AG04449 (cell line): Measurements from ENCODE around the gene MYBPC3.

Experiments
- CTCF ChIA-PET: fragments of 350-600 bp; formaldehyde crosslinking; extraction: SDS; loops from one replicate; lab custom pipeline; 2021; ENCODE audit warnings: antibody characterized with exemption; lab: Yijun Ruan, JAX
- POLR2A ChIA-PET: fragments of 400-600, 350-600 bp; formaldehyde crosslinking; extraction: SDS; loops from one replicate; lab custom pipeline; 2020; ENCODE audit warnings: antibody characterized with exemption, inconsistent platforms; lab: Yijun Ruan, JAX
- DNase-seq: peaks from one replicate; pipeline ENCODE4 v3.0.0-alpha.2; 2010; ENCODE audit warnings: low read depth, low spot score
- H3K4me3 ChIP-seq: 2 replicates; pipeline ENCODE4 v1.5.1; 2011; ENCODE audit warnings: low read depth, mild to moderate bottlenecking, control low read depth, low read length
- CTCF ChIP-seq: IDR thresholded peaks from one replicate; pipeline ENCODE4 v1.5.1; 2011; ENCODE audit warnings: mild to moderate bottlenecking, moderate library complexity, low read length, control low read depth, inconsistent platforms; ENCODE audit not compliant: insufficient read depth; ENCODE audit errors: missing control alignments

The MYBPC3 gene

GRCh38 chr11:47369676-47370075, 17.2 kb upstream of the MYBPC3 start:
- DNase-seq, result no peak
- ChIA-PET CTCF (interaction anchor here (1.4 to 7.3 kb wide), 4 partner anchors 15 to 82 kb away, joined by 5 to 118 read pairs (median 16); partner anchors contain the start of gene RAPSN), POLR2A (no interaction called here)
- no peak for TF ChIP-seq CTCF
- no peak overlapping the region for H3K4me3 ChIP-seq

- DNase-seq, result no peak
- TF ChIP-seq CTCF, result no peak
- POLR2A ChIA-PET, result no interaction called here
- CTCF ChIA-PET, result interaction anchor here (3.2 kb wide), 1 partner anchor 8 kb away, joined by 28 read pairs; no protein-coding TSS in a partner anchor
- no peak overlapping the region for H3K4me3 ChIP-seq
These were observed 13.6 kb upstream of the MYBPC3 start for GRCh38 chr11:47366020-47366490.

GRCh38 chr11:47361419-47361818, 8.9 kb upstream of the MYBPC3 start:
- H3K4me3 ChIP-seq, result no peak overlapping the region
- ChIA-PET CTCF (interaction anchor here (1.4 to 5.1 kb wide), 2 partner anchors 12 to 13 kb away, joined by 14 to 30 read pairs; no protein-coding TSS in a partner anchor), POLR2A (no interaction called here)
- DNase-seq, result no peak
- no peak for TF ChIP-seq CTCF

- CTCF ChIA-PET, result interaction anchor here (1.1 to 5.1 kb wide), 4 partner anchors 13 to 183 kb away, joined by 3 to 30 read pairs (median 4); partner anchors contain the start of gene ARFGAP2
- TF ChIP-seq CTCF, result no peak
- POLR2A ChIA-PET, result no interaction called here
These were observed 7.8 kb upstream of the MYBPC3 start for GRCh38 chr11:47360341-47360740.

GRCh38 chr11:47359586-47359985, 7.1 kb upstream of the MYBPC3 start:
- no peak for DNase-seq
- CTCF ChIA-PET, result interaction anchor here (0.8 to 5.1 kb wide), 5 partner anchors 10 to 183 kb away, joined by 3 to 30 read pairs (median 3); partner anchors contain the start of gene ARFGAP2
- H3K4me3 ChIP-seq, result no peak overlapping the region
- TF ChIP-seq CTCF, result no peak
- POLR2A ChIA-PET, result no interaction called here

More at GRCh38 chr11:47360341-47360740, 7.8 kb upstream of the MYBPC3 start:
- H3K4me3 ChIP-seq, result no peak overlapping the region
- no peak for DNase-seq

- no peak for DNase-seq
- no peak overlapping the region for H3K4me3 ChIP-seq
- TF ChIP-seq CTCF, result no peak
- ChIA-PET POLR2A (no interaction called here), CTCF (interaction anchor here (0.8 to 5.1 kb wide), 6 partner anchors 9 to 182 kb away, joined by 3 to 30 read pairs (median 3); partner anchors contain the start of gene ARFGAP2)
These were observed 6.7 kb upstream of the MYBPC3 start for GRCh38 chr11:47359162-47359561.
